Measurements from ENCODE around the gene SDK1.

- TF ChIP-seq POLR2A (IDR thresholded peaks at IDR 0.05), result no peak
- TF ChIP-seq, protein P1, sequence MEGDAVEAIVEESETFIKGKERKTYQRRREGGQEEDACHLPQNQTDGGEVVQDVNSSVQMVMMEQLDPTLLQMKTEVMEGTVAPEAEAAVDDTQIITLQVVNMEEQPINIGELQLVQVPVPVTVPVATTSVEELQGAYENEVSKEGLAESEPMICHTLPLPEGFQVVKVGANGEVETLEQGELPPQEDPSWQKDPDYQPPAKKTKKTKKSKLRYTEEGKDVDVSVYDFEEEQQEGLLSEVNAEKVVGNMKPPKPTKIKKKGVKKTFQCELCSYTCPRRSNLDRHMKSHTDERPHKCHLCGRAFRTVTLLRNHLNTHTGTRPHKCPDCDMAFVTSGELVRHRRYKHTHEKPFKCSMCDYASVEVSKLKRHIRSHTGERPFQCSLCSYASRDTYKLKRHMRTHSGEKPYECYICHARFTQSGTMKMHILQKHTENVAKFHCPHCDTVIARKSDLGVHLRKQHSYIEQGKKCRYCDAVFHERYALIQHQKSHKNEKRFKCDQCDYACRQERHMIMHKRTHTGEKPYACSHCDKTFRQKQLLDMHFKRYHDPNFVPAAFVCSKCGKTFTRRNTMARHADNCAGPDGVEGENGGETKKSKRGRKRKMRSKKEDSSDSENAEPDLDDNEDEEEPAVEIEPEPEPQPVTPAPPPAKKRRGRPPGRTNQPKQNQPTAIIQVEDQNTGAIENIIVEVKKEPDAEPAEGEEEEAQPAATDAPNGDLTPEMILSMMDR (IDR thresholded peaks at IDR 0.05 in 4 of 5, conservative IDR thresholded peaks at IDR 0.05 in 1 of 5), result no peak
These were observed 757.1 kb downstream of the SDK1 start for GRCh38 chr7:4058158-4058557.
